ENCODE measurements around the gene SPATA3.

DNA sequence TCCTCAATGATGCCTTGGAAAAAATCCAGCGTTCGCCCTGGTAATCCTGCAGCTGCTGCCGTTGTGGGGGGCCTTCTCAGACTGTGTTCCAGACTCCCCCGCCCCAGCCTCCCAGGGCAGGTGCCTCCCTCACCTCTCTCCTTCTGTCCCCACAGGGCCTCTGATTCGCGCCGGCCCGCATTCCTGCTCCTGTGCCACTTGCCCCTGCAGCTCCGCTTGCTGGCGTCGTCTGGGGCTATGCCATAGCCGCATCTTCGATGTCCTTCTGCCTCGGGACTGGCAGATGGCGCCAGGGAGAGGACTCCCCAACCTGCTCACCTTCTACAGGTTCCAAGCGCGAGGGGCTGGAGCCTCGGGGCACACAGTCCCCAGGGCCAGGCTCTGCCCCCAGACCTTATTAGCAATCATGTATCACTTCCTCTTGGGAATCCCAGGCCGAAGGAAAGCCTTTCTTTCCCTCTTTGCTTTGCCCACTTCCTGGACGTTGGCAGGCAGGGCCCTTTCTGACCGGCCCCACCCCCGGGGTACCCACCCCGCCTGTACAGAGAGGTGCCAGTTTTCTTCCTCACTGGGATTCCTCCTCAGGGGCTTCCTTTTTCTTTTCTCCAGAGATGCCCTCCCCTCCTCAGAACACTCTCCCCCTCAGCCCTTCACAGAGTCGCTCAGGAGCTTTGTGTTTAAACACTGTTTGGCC is 4.4 kb downstream of the SPATA3 start:
- TF ChIP-seq EZH2 (IDR thresholded peaks at IDR 0.05; ENCODE audit: insufficient read depth, low read length), result no peak
- TF ChIP-seq, protein P1, sequence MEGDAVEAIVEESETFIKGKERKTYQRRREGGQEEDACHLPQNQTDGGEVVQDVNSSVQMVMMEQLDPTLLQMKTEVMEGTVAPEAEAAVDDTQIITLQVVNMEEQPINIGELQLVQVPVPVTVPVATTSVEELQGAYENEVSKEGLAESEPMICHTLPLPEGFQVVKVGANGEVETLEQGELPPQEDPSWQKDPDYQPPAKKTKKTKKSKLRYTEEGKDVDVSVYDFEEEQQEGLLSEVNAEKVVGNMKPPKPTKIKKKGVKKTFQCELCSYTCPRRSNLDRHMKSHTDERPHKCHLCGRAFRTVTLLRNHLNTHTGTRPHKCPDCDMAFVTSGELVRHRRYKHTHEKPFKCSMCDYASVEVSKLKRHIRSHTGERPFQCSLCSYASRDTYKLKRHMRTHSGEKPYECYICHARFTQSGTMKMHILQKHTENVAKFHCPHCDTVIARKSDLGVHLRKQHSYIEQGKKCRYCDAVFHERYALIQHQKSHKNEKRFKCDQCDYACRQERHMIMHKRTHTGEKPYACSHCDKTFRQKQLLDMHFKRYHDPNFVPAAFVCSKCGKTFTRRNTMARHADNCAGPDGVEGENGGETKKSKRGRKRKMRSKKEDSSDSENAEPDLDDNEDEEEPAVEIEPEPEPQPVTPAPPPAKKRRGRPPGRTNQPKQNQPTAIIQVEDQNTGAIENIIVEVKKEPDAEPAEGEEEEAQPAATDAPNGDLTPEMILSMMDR (IDR thresholded peaks at IDR 0.05; ENCODE audit: insufficient read depth, low read depth, low read length), result no peak

All from astrocyte (in vitro differentiated cells and primary cell).